B cell (primary cell): ENCODE results near the gene UBTD1. TPM values are rescaled to one million over a fixed set of nuclear protein-coding genes. Genes with fewer than 3 reads are reported as not detected.
"Not testable (repeated sequence)": the region's sequence is repeated elsewhere in the genome, so short reads cannot be mapped to it uniquely, and the experiment has no call there.

Experiments
- ATAC-seq: fragments of 200-7000 bp; cut with Tn5 transposase; one replicate; pipeline ENCODE4 v1.10.0; 2021; ENCODE audit warnings: low read depth, mild to moderate bottlenecking, moderate number of reproducible peaks, moderate library complexity
- CTCF ChIA-PET: fragments of 350-600 bp; sonication (Branson Sonifier 250); formaldehyde crosslinking; loops from one replicate; lab custom pipeline; 2021; ENCODE audit warnings: antibody characterized with exemption, inconsistent platforms; lab: Charles Lee
- POLR2A ChIA-PET: fragments of 350-600 bp; sonication (Branson Sonifier 250); formaldehyde crosslinking; loops from one replicate; lab custom pipeline; 2021; ENCODE audit warnings: antibody characterized with exemption; lab: Charles Lee
- DNase-seq: peaks from one replicate; pipeline ENCODE4 v3.0.0; 2013
- H2AFZ ChIP-seq: 2 replicates; pipeline ENCODE4 v1.6.1; 2012; ENCODE audit warnings: mild to moderate bottlenecking, low read depth, low read length; ENCODE audit not compliant: insufficient read depth, poor library complexity, severe bottlenecking
- H3K27ac ChIP-seq, 2 donors: 1 replicate in 1 of 2; 2 replicates in 1 of 2; pipeline ENCODE4 v1.5.1; 2012 to 2013; ENCODE audit warnings: low read length in 2 of 2, mild to moderate bottlenecking in 2 of 2, moderate library complexity in 1 of 2
- H3K27me3 ChIP-seq, 4 experiments: fragments of 200-600 bp in 1 of 4; sonication (generic) in 1 of 4; replicated peaks in 1 of 4; 1 replicate in 2 of 4; 2 replicates in 2 of 4; pipeline versions ENCODE4 v1.6.1 to v1.7.0; 2013 to 2016; ENCODE audit warnings: low read length in 3 of 4, mild to moderate bottlenecking in 2 of 4, mixed read lengths in 1 of 4, moderate library complexity in 1 of 4; ENCODE audit not compliant: insufficient read depth in 4 of 4, control insufficient read depth in 3 of 4; ENCODE audit errors: control extremely low read depth in 1 of 4
- H3K36me3 ChIP-seq, 2 experiments: replicated peaks in 1 of 2; 1 replicate in 1 of 2; 2 replicates in 1 of 2; pipeline versions ENCODE4 v1.6.1 to v1.7.1; 2013; ENCODE audit warnings: low read length in 1 of 2; ENCODE audit not compliant: insufficient read depth in 2 of 2, control insufficient read depth in 1 of 2; ENCODE audit errors: control extremely low read depth in 1 of 2, extremely low read depth in 1 of 2
- H3K4me1 ChIP-seq, 2 donors: fragments of 200-600 bp in 1 of 2; sonication (generic) in 1 of 2; 1 replicate in 1 of 2; 2 replicates in 1 of 2; pipeline versions ENCODE4 v1.5.1 to v1.6.1; 2013 to 2017; ENCODE audit warnings: low read length in 2 of 2; ENCODE audit not compliant: control insufficient read depth in 2 of 2, insufficient read depth in 2 of 2
- H3K4me2 ChIP-seq: replicated peaks from 2 replicates; pipeline ENCODE3; 2012; ENCODE audit warnings: mild to moderate bottlenecking, low read depth, low read length; ENCODE audit not compliant: poor library complexity, severe bottlenecking
- H3K4me3 ChIP-seq, 5 experiments: fragments of 200-600 bp in 1 of 5; sonication (generic) in 1 of 5; 1 replicate in 3 of 5; 2 replicates in 2 of 5; pipeline versions ENCODE4 v1.5.1 to v1.7.0; 2011 to 2016; ENCODE audit warnings: low read length in 4 of 5, mild to moderate bottlenecking in 4 of 5, low read depth in 2 of 5, control low read depth in 1 of 5, moderate library complexity in 1 of 5; ENCODE audit not compliant: insufficient read depth in 1 of 5; ENCODE audit errors: control extremely low read depth in 1 of 5, extremely low read depth in 1 of 5
- H3K79me2 ChIP-seq: fragments of 200-600 bp; sonication (generic); one replicate; pipeline ENCODE4 v1.6.0; 2016; ENCODE audit warnings: low read length; ENCODE audit not compliant: control insufficient read depth, insufficient read depth
- H3K9ac ChIP-seq: fragments of 200-600 bp; sonication (generic); 2 replicates; pipeline ENCODE4 v1.6.1; 2017; ENCODE audit warnings: mild to moderate bottlenecking, low read length, moderate library complexity
- H3K9me3 ChIP-seq, 3 donors: one replicate each; pipeline versions ENCODE4 v1.6.1 to v1.7.1; 2013; ENCODE audit warnings: low read length in 2 of 3; ENCODE audit not compliant: control insufficient read depth in 2 of 3, insufficient read depth in 1 of 3; ENCODE audit errors: control extremely low read depth in 1 of 3
- H4K20me1 ChIP-seq: 2 replicates; pipeline ENCODE4 v1.6.0; 2012; ENCODE audit warnings: mild to moderate bottlenecking, low read length; ENCODE audit not compliant: insufficient read depth, control insufficient read depth, poor library complexity, severe bottlenecking
- H3K27ac Mint-ChIP-seq: one replicate; pipeline ENCODE4 v1.8.0; 2021; ENCODE audit warnings: mixed read lengths
- H3K27me3 Mint-ChIP-seq: one replicate; pipeline ENCODE4 v1.8.0; 2021; ENCODE audit warnings: mixed read lengths
- H3K4me1 Mint-ChIP-seq: one replicate; pipeline ENCODE4 v1.8.0; 2021; ENCODE audit warnings: mixed read lengths
- H3K4me3 Mint-ChIP-seq: one replicate; pipeline ENCODE4 v1.8.0; 2021; ENCODE audit warnings: mixed read lengths
- H3K9me3 Mint-ChIP-seq: one replicate; pipeline ENCODE4 v1.8.0; 2022; ENCODE audit warnings: mixed read lengths; ENCODE audit not compliant: insufficient read depth
- EZH2 ChIP-seq: IDR thresholded peaks from 2 replicates; pipeline ENCODE4 v1.6.1; 2012; ENCODE audit warnings: borderline replicate concordance, low read depth, mild to moderate bottlenecking, moderate library complexity, low read length; ENCODE audit not compliant: insufficient read depth, poor library complexity, severe bottlenecking
- WGBS: methylation state at CpG from one replicate; pipeline ENCODE4 v1.1.5; 2013; ENCODE audit warnings: missing lambda C conversion rate; ENCODE audit not compliant: insufficient coverage; 5-methylcytosine and 5-hydroxymethylcytosine counted together
- intact Hi-C: fragments of 100-400 bp; cut with micrococcal nuclease; formaldehyde crosslinking; loops from one replicate; pipeline ENCODE4 v1.10.0; 2022
- polyA plus RNA-seq: library from polyadenylated mRNA; depleted of rRNA; stranded (reverse); fragments of >200 nt; gene quantifications from 2 replicates; pipeline ENCODE4 v1.2.3, GENCODE V29; 2012
- total RNA-seq, 2 donors: library from RNA; stranded (reverse); fragments of 120-200 nt in 1 of 2; gene quantifications; 1 replicate in 1 of 2; 2 replicates in 1 of 2; pipeline versions ENCODE4 v1.2.3 to v1.2.4, GENCODE V29; 2013 to 2022
- TF ChIP-seq, protein P1 (sequence below): fragments of 200-600 bp; IDR thresholded peaks from one replicate; pipeline ENCODE4 v1.8.0; 2022; ENCODE audit warnings: antibody characterized with exemption, mild to moderate bottlenecking

The UBTD1 gene
- total and polyA plus RNA-seq, 2 donors (not counting 1 experiment from before 2014, with no cell fraction given) = 1.3 to 1.8 TPM

DNA sequence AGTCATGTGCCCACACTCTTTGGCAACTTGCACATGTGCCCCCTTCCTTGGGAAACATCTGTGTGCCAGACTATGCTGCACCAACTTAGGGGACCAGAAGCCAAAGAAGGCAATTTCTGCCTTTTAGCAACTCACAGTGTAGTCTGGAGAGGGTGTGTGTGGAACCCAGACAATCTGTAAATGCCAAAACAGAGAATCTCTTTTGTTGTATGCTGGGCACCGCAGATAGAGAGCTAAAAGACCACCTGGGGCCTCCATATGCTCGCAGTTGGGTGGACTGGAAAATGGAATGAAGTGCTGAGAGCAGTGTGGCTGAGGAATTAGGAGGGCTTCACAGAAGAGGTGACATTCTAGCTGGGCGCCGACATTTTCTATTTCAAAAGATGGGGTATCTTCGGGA, 26.4 kb downstream of the UBTD1 start:
- no peaks in the 10 kb centered on the region for H4K20me1 ChIP-seq
- H3K27ac ChIP-seq = no peak overlapping the region
- no peak for DNase-seq
- H3K4me2 ChIP-seq = no peak overlapping the region
- intact Hi-C loops = no loop called here
- ATAC-seq = no peak
- peaks cover 0 to 5% (median under 1%) of the 10 kb centered on the region in 4 experiments for H3K27me3 ChIP-seq
- Mint-ChIP-seq H3K27ac (no peak overlapping the region), H3K4me1 (no peaks in the 10 kb centered on the region), H3K27me3 (peaks cover 24% of the 10 kb centered on the region), H3K9me3 (peaks cover 2% of the 10 kb centered on the region), H3K4me3 (no peak overlapping the region)
- H3K4me3 ChIP-seq = no peak overlapping the region
- no peak overlapping the region for H2AFZ ChIP-seq
- POLR2A ChIA-PET = no interaction called here
- WGBS = 91% methylated on average over 5 of the region's 5 CpGs
- no peaks in the 10 kb centered on the region for H3K79me2 ChIP-seq
- H3K4me1 ChIP-seq = no peaks in the 10 kb centered on the region
- H3K9me3 ChIP-seq = no peaks in the 10 kb centered on the region
- no peaks in the 10 kb centered on the region for H3K36me3 ChIP-seq
- CTCF ChIA-PET = no interaction called here
- no peak overlapping the region for H3K9ac ChIP-seq
- no peak for TF ChIP-seq EZH2
- TF ChIP-seq, protein P1, sequence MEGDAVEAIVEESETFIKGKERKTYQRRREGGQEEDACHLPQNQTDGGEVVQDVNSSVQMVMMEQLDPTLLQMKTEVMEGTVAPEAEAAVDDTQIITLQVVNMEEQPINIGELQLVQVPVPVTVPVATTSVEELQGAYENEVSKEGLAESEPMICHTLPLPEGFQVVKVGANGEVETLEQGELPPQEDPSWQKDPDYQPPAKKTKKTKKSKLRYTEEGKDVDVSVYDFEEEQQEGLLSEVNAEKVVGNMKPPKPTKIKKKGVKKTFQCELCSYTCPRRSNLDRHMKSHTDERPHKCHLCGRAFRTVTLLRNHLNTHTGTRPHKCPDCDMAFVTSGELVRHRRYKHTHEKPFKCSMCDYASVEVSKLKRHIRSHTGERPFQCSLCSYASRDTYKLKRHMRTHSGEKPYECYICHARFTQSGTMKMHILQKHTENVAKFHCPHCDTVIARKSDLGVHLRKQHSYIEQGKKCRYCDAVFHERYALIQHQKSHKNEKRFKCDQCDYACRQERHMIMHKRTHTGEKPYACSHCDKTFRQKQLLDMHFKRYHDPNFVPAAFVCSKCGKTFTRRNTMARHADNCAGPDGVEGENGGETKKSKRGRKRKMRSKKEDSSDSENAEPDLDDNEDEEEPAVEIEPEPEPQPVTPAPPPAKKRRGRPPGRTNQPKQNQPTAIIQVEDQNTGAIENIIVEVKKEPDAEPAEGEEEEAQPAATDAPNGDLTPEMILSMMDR = no peak

DNA sequence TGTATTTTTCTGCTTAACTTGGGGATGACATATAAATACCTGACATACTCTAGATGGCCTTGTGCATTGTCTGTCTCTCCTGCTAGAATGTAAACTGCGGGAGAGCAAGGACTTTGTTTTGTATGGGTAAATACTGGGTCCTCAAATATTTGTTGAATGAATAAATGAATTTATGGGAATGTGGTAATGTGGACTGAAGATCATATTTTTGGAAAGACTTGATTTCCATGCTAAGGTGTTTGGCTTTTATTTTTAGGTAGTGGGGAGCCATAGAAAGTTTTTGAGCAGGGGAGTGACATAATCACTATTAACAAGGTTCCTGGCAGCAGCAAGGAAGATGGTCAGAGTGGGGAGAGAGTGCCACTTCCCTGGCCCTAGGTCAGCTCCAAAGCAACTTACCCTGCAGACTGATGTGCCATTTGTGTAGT, 27.0 kb downstream of the UBTD1 start:
- Histone ChIP-seq H2AFZ (no peak overlapping the region), H4K20me1 (no peaks in the 10 kb centered on the region), H3K9me3 (no peaks in the 10 kb centered on the region), H3K4me3 (no peak overlapping the region), H3K27me3 (peaks cover 0 to 5% (median under 1%) of the 10 kb centered on the region in 4 experiments), H3K79me2 (no peaks in the 10 kb centered on the region), H3K4me1 (no peaks in the 10 kb centered on the region), H3K27ac (no peak overlapping the region), H3K4me2 (no peak overlapping the region), H3K9ac (no peak overlapping the region), H3K36me3 (no peaks in the 10 kb centered on the region)
- Mint-ChIP-seq H3K27ac (no peak overlapping the region), H3K9me3 (peaks cover 2% of the 10 kb centered on the region), H3K4me3 (no peak overlapping the region), H3K27me3 (peaks cover 21% of the 10 kb centered on the region), H3K4me1 (no peaks in the 10 kb centered on the region)
- TF ChIP-seq, protein P1 = no peak
- no peak for TF ChIP-seq EZH2
- DNase-seq (no peak), ATAC-seq (no peak)
- 100% methylated on average over 1 of the region's 1 CpG for WGBS
- CTCF ChIA-PET = no interaction called here
- POLR2A ChIA-PET = no interaction called here
- intact Hi-C loops = no loop called here

DNA sequence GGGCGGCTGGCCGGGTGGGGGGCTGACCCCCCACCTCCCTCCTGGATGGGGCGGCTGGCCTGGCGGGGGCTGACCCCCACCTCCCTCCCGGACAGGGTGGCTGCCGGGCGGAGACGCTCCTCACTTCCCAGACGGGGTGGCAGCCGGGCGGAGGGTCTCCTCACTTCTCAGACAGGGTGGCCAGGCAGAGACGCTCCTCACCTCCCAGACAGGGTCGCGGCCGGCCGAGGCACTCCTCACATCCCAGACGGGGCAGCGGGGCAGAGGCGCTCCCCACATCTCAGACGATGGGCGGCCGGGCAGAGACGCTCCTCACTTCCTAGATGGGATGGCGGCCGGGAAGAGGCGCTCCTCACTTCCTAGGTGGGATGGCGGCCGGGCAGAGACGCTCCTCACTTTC, 30.2 kb downstream of the UBTD1 start:
- CTCF ChIA-PET, ATAC-seq, H3K4me1 ChIP-seq, H3K27ac Mint-ChIP-seq, H3K27me3 ChIP-seq, H3K4me1 Mint-ChIP-seq, H3K9me3 ChIP-seq, H3K4me2 ChIP-seq, H3K9me3 Mint-ChIP-seq, DNase-seq, H4K20me1 ChIP-seq, H3K36me3 ChIP-seq, H3K4me3 Mint-ChIP-seq, H3K79me2 ChIP-seq, H2AFZ ChIP-seq, POLR2A ChIA-PET, H3K27ac ChIP-seq, intact Hi-C loops, H3K9ac ChIP-seq, H3K4me3 ChIP-seq: not testable (repeated sequence)
- 95% methylated on average over 9 of the region's 29 CpGs for WGBS
- H3K27me3 Mint-ChIP-seq = peaks cover 13% of the 10 kb centered on the region
